Erythroblast (primary cell): ENCODE data around the gene BOC.

Experiments
- DNase-seq, 2 experiments: peaks; one replicate each; lab custom pipeline; 2025; lab: John Stamatoyannopoulos, UW
- GATA1 ChIP-seq: IDR thresholded peaks from 2 replicates; pipeline ENCODE4 v1.6.1; 2011; ENCODE audit warnings: low read depth, mild to moderate bottlenecking, control low read depth, low read length, moderate library complexity
- POLR2A ChIP-seq: IDR thresholded peaks from 2 replicates; pipeline ENCODE4 v1.6.1; 2011; ENCODE audit warnings: mild to moderate bottlenecking, low read length

The BOC gene

GRCh38 chr3:113279686-113280085 is 68.3 kb downstream of the BOC start:
- no peak for TF ChIP-seq GATA1
- TF ChIP-seq POLR2A, result no peak

GRCh38 chr3:113283306-113283705 is 71.9 kb downstream of the BOC start:
- TF ChIP-seq GATA1, result no peak
- no peak for TF ChIP-seq POLR2A
- no peak for DNase-seq

More at GRCh38 chr3:113279686-113280085, 68.3 kb downstream of the BOC start:
- no peak for DNase-seq

- no peak for TF ChIP-seq POLR2A
- no peak for TF ChIP-seq GATA1
- DNase-seq, result no peak
These were observed 73.2 kb downstream of the BOC start for GRCh38 chr3:113284453-113285050.

GRCh38 chr3:113285226-113285625 is 73.9 kb downstream of the BOC start:
- no peak for DNase-seq
- TF ChIP-seq GATA1 (no peak), POLR2A (no peak)

- TF ChIP-seq POLR2A (no peak), GATA1 (no peak)
- DNase-seq, result peak in 1 of 2 experiments; percentile 4
These were observed 74.4 kb downstream of the BOC start for GRCh38 chr3:113285741-113286140.

- no peak for TF ChIP-seq GATA1
- no peak for TF ChIP-seq POLR2A
- peak in 1 of 2 experiments; percentile 9 for DNase-seq
These were observed 75.2 kb downstream of the BOC start for GRCh38 chr3:113286524-113286923.

- TF ChIP-seq POLR2A, result no peak
These were observed 75.9 kb downstream of the BOC start for GRCh38 chr3:113287111-113287802.

GRCh38 chr3:113287803-113288648 is 76.7 kb downstream of the BOC start:
- peak; percentile 54 to 82 for DNase-seq
- TF ChIP-seq GATA1, result no peak
- no peak for TF ChIP-seq POLR2A

More at GRCh38 chr3:113287111-113287802, 75.9 kb downstream of the BOC start:
- peak; percentile 59 to 80 for DNase-seq

GRCh38 chr3:113288881-113289280 is 77.5 kb downstream of the BOC start:
- TF ChIP-seq GATA1, result no peak
- no peak for TF ChIP-seq POLR2A
- no peak for DNase-seq

- DNase-seq, result no peak
- no peak for TF ChIP-seq POLR2A
- no peak for TF ChIP-seq GATA1
These were observed 80.2 kb downstream of the BOC start for GRCh38 chr3:113291572-113291971.

GRCh38 chr3:113292933-113293332 is 81.6 kb downstream of the BOC start:
- DNase-seq, result no peak
- TF ChIP-seq POLR2A, result no peak

GRCh38 chr3:113293348-113293747 is 82.0 kb downstream of the BOC start:
- DNase-seq, result no peak

GRCh38 chr3:113295463-113295862 is 84.1 kb downstream of the BOC start:
- TF ChIP-seq GATA1 (no peak), POLR2A (no peak)
- DNase-seq, result no peak

More at GRCh38 chr3:113293348-113293747, 82.0 kb downstream of the BOC start:
- TF ChIP-seq GATA1, result no peak
- no peak for TF ChIP-seq POLR2A

GRCh38 chr3:113297287-113297686 is 85.9 kb downstream of the BOC start:
- TF ChIP-seq GATA1 (no peak), POLR2A (no peak)

More at GRCh38 chr3:113297287-113297686, 85.9 kb downstream of the BOC start:
- no peak for DNase-seq
